ENCODE measurements around the gene ETV4. TPM values are rescaled to one million over a fixed set of nuclear protein-coding genes. Genes with fewer than 3 reads are reported as not detected.

ETV4 gene
- total RNA-seq, 4 donors from 2014 or later, result 5.6 to 7.1 (median 6.3) TPM

DNA sequence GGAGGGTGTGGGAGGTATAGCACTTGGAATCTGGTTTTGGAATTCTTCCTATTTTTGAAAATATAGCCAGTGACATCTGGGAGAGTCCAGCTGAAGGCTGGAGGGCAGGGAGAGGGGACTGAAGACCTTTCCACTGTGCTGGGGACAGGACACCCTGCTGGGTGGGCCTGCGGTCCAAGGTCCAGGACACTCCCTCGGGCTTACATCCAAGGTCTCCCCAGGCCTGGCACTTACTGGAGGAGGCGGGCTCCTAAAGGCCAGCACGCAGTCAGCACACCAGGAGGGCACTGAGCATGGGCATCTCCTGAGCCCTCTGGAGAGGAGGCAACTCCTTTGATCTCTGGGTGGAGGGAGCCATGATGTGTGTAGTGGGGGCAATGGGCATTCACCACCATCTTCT lies 35.5 kb upstream of the ETV4 start:
- no peak for DNase-seq (ENCODE audit: low spot score in 2 of 2)
- 64% methylated on average over 4 of the region's 4 CpGs for WGBS
- Histone ChIP-seq H3K4me1 (peaks cover 38% of the 10 kb centered on the region), H3K4me3 (no peak overlapping the region), H3K27ac (no peak overlapping the region), H3K36me3 (no peaks in the 10 kb centered on the region), H3K9me3 (no peaks in the 10 kb centered on the region), H3K27me3 (no peaks in the 10 kb centered on the region)
- TF ChIP-seq, protein P1, sequence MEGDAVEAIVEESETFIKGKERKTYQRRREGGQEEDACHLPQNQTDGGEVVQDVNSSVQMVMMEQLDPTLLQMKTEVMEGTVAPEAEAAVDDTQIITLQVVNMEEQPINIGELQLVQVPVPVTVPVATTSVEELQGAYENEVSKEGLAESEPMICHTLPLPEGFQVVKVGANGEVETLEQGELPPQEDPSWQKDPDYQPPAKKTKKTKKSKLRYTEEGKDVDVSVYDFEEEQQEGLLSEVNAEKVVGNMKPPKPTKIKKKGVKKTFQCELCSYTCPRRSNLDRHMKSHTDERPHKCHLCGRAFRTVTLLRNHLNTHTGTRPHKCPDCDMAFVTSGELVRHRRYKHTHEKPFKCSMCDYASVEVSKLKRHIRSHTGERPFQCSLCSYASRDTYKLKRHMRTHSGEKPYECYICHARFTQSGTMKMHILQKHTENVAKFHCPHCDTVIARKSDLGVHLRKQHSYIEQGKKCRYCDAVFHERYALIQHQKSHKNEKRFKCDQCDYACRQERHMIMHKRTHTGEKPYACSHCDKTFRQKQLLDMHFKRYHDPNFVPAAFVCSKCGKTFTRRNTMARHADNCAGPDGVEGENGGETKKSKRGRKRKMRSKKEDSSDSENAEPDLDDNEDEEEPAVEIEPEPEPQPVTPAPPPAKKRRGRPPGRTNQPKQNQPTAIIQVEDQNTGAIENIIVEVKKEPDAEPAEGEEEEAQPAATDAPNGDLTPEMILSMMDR (IDR thresholded peaks at IDR 0.05), result no peak
- TF ChIP-seq POLR2AphosphoS5 (IDR thresholded peaks at IDR 0.05) (no peak), POLR2A (IDR thresholded peaks at IDR 0.05) (no peak), EP300 (IDR thresholded peaks at IDR 0.05) (no peak)

DNA sequence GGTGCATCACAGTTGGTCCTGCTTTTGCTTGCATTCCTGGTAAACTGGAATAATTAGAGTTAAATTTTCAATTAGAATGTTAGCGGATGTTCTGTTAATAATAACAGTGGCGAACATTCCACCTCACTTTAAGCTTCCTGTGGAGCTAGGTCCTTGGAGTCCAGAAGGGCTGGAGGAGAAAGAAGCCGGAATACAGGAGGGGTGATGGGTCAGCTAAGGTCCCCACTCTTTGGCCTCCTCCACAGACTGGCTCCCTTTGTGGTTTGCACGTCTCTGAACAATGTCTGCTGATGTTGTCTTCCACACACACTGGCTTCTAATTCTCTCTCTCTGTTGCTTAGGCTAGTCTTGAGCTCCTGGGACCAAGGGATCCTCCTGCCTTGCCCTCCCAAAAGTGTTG lies 35.0 kb upstream of the ETV4 start:
- H3K4me1 ChIP-seq, result peaks cover 38% of the 10 kb centered on the region
- TF ChIP-seq POLR2AphosphoS5 (IDR thresholded peaks at IDR 0.05) (no peak), EP300 (IDR thresholded peaks at IDR 0.05) (no peak), POLR2A (IDR thresholded peaks at IDR 0.05) (no peak)
- TF ChIP-seq, protein P1 (IDR thresholded peaks at IDR 0.05), result no peak
- WGBS, result 70% methylated on average over 4 of the region's 4 CpGs
- H3K27me3 ChIP-seq, result no peaks in the 10 kb centered on the region
- no peak overlapping the region for H3K27ac ChIP-seq
- no peak for DNase-seq (ENCODE audit: low spot score in 2 of 2)
- H3K36me3 ChIP-seq, result no peaks in the 10 kb centered on the region
- no peak overlapping the region for H3K4me3 ChIP-seq
- H3K9me3 ChIP-seq, result no peaks in the 10 kb centered on the region

DNA sequence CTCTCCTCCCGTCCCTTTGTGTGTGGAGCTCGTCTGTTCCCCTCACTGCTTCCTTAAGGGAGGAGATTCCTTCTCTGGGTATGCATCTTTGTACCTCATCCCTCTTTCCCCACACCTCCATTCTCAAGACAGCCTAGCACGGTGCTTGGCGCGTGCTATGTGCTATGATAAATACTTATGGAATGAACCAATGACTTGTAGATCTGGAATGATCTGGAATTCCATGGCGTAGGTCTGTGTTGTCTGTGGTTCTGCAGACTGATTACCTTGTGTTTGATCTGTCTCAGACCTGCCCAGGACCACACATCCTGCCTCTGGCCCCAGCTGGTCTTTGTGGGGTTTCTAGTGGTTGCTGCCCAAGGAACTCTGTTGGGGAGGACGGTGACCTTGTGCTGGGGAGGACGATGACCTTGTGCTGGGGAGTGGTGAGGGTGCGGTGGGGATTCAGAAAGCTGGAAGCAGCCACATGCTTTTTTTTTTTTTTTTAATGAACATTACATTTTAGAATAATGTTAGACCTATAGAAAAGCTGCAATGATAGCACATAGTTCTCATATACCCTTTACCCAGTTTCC lies 33.5 kb upstream of the ETV4 start:
- no peaks in the 10 kb centered on the region for H3K36me3 ChIP-seq
- no peaks in the 10 kb centered on the region for H3K9me3 ChIP-seq
- 61% methylated on average over 9 of the region's 9 CpGs for WGBS
- TF ChIP-seq, protein P1 (IDR thresholded peaks at IDR 0.05), result no peak
- TF ChIP-seq POLR2A (IDR thresholded peaks at IDR 0.05) (no peak), EP300 (IDR thresholded peaks at IDR 0.05) (no peak), POLR2AphosphoS5 (IDR thresholded peaks at IDR 0.05) (no peak)
- no peak for DNase-seq (ENCODE audit: low spot score in 2 of 2)
- H3K27ac ChIP-seq, result no peak overlapping the region
- peaks cover 33% of the 10 kb centered on the region for H3K4me1 ChIP-seq
- H3K4me3 ChIP-seq, result no peak overlapping the region
- H3K27me3 ChIP-seq, result no peaks in the 10 kb centered on the region

DNA sequence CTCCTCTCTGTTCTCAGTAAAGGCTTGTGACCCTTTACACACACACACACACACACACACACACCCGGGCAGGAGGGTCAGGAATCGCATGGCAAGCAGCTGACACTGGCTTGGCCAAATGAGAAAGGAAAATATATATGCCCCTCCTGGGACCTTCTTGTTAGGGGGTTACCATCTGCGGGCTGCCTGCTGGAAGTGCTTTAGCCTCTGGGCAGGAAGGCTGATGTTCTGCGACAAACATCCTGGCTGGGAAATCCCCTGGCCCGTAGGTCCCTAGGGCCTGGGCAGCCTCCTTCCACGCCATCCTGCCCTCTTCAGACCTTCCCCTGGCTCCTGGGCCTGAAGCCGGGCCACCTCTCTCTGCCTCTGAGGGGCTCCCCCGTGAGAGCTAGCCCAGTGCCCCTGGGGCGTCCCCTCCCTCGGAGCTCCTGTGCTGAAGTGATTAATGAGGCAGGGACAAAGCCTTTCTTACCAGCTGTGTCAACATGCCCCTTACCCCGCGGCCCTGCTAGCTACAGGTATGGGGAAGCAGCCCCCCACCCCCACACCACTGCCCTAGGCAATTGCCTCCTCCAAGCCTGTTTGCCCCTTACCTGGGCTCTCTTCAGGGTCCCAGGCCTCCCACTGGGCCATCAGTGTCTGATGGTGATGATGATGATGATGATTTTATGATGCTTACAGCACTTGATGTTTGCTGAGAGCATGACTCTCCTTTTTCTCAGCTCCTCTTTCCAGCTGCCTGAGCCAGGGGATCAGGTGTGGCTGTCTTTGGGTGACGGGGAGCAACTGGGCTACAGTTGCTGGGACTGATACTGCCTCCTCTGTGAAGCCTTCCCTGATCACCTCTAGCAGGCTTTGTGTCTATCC lies 32.8 kb upstream of the ETV4 start:
- DNase-seq (ENCODE audit: low spot score in 2 of 2), result no peak
- H3K27me3 ChIP-seq, result no peaks in the 10 kb centered on the region
- no peak overlapping the region for H3K4me3 ChIP-seq
- TF ChIP-seq EP300 (IDR thresholded peaks at IDR 0.05) (no peak), POLR2A (IDR thresholded peaks at IDR 0.05) (no peak), POLR2AphosphoS5 (IDR thresholded peaks at IDR 0.05) (no peak)
- TF ChIP-seq, protein P1 (IDR thresholded peaks at IDR 0.05), result no peak
- peak overlapping the region; percentile 8 for H3K27ac ChIP-seq
- H3K9me3 ChIP-seq, result no peaks in the 10 kb centered on the region
- 24% methylated on average over 13 of the region's 13 CpGs for WGBS
- H3K4me1 ChIP-seq, result peaks cover 26% of the 10 kb centered on the region
- no peaks in the 10 kb centered on the region for H3K36me3 ChIP-seq

DNA sequence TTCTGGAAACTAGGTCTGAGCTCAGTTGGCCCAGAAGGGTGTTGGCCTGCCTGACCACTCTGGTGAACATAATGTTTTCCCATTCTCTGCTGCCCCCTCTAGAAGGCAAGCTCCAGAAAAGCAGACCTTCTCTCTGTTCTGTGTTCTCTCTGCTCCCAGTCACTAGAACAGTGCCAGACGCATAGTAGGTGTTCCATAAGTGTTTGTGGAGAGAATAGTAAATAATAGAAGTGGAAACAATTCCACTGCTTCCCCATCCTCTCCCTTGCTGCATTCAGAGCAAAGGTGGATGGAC lies 32.2 kb upstream of the ETV4 start:
- H3K36me3 ChIP-seq, result no peaks in the 10 kb centered on the region
- DNase-seq (ENCODE audit: low spot score in 2 of 2), result no peak
- 65% methylated on average over 1 of the region's 1 CpG for WGBS
- no peaks in the 10 kb centered on the region for H3K27me3 ChIP-seq
- H3K4me3 ChIP-seq, result no peak overlapping the region
- TF ChIP-seq POLR2A (IDR thresholded peaks at IDR 0.05) (no peak), EP300 (IDR thresholded peaks at IDR 0.05) (no peak), POLR2AphosphoS5 (IDR thresholded peaks at IDR 0.05) (no peak)
- TF ChIP-seq, protein P1 (IDR thresholded peaks at IDR 0.05), result no peak
- peaks cover 26% of the 10 kb centered on the region for H3K4me1 ChIP-seq
- H3K9me3 ChIP-seq, result no peaks in the 10 kb centered on the region
- no peak overlapping the region for H3K27ac ChIP-seq
